Measurements from ENCODE around the gene NF1.
A peak's percentile ranks its signal among the peaks of the same experiment; 100 is the strongest.

NF1 gene

GRCh38 chr17:31414550-31414918 lies 319.8 kb downstream of the NF1 start:
- Histone ChIP-seq H3K4me3 (no peak overlapping the region), H3K27ac (no peak overlapping the region)
- DNase-seq (ENCODE audit: low spot score), result no peak
- no peak for TF ChIP-seq CTCF (IDR thresholded peaks at IDR 0.05)

- H3K27ac ChIP-seq, result no peak overlapping the region
- no peak for DNase-seq (ENCODE audit: low spot score)
- H3K4me3 ChIP-seq, result no peak overlapping the region
- no peak for TF ChIP-seq CTCF (IDR thresholded peaks at IDR 0.05)
Measured at GRCh38 chr17:31415004-31415454, 320.3 kb downstream of the NF1 start.

GRCh38 chr17:31415640-31416502 lies 321.1 kb downstream of the NF1 start:
- peak; percentile 64 for DNase-seq (ENCODE audit: low spot score)
- no peak for TF ChIP-seq CTCF (IDR thresholded peaks at IDR 0.05)
- no peak overlapping the region for H3K27ac ChIP-seq

GRCh38 chr17:31416503-31416923 lies 321.7 kb downstream of the NF1 start:
- Histone ChIP-seq H3K4me3 (no peak overlapping the region), H3K27ac (peak overlapping the region in 1 of 2 donors; percentile 32)
- peak; percentile 57 for DNase-seq (ENCODE audit: low spot score)
- TF ChIP-seq CTCF (IDR thresholded peaks at IDR 0.05), result no peak

More at GRCh38 chr17:31415640-31416502, 321.1 kb downstream of the NF1 start:
- no peak overlapping the region for H3K4me3 ChIP-seq

- DNase-seq (ENCODE audit: low spot score), result peak; percentile 62
- Histone ChIP-seq H3K27ac (peak overlapping the region in 1 of 2 donors; percentile 32), H3K4me3 (no peak overlapping the region)
- TF ChIP-seq CTCF (IDR thresholded peaks at IDR 0.05), result no peak
Measured at GRCh38 chr17:31417051-31417792, 322.4 kb downstream of the NF1 start.

GRCh38 chr17:31418773-31419350 lies 324.1 kb downstream of the NF1 start:
- H3K4me3 ChIP-seq, result no peak overlapping the region

More at GRCh38 chr17:31418773-31419350, 324.1 kb downstream of the NF1 start:
- DNase-seq (ENCODE audit: low spot score), result no peak
- TF ChIP-seq CTCF (IDR thresholded peaks at IDR 0.05), result no peak
- H3K27ac ChIP-seq, result no peak overlapping the region
